Endothelial cell of umbilical vein (primary cell): ENCODE measurements around the gene ITSN1. TPM values are rescaled to one million over a fixed set of nuclear protein-coding genes. Genes with fewer than 3 reads are reported as not detected.
A peak's percentile ranks its signal among the peaks of the same experiment; 100 is the strongest.

Experiments
- BruUV-seq: library from RNA; stranded (reverse); fragments of 400-500 nt; replicated peaks from 2 replicates; lab custom pipeline; 2021; lab: Mats Ljungman, UMichigan
- CTCF ChIA-PET: fragments of 300-600, 350-600 bp; sonication (Branson Sonifier 250); formaldehyde crosslinking; loops from one replicate; lab custom pipeline; 2021; ENCODE audit warnings: antibody characterized with exemption, inconsistent platforms; lab: Charles Lee
- POLR2A ChIA-PET: fragments of 300-600, 350-600 bp; sonication (Branson Sonifier 250); formaldehyde crosslinking; loops from one replicate; lab custom pipeline; 2021; ENCODE audit warnings: antibody characterized with exemption, inconsistent platforms; lab: Charles Lee
- DNase-seq: peaks from one replicate; pipeline ENCODE4 v3.0.0-alpha.2; 2011; ENCODE audit warnings: low read depth, low spot score
- FAIRE-seq: peaks from 2 replicates; lab custom pipeline; 2011; peaks lifted over from hg19 to GRCh38; lab: Jason Lieb, UNC
- H2AFZ ChIP-seq: 2 replicates; pipeline ENCODE4 v1.6.0; 2012; ENCODE audit warnings: low read depth, low read length, control low read depth, inconsistent platforms
- H3K27ac ChIP-seq: 2 replicates; pipeline ENCODE4 v1.5.1; 2011; ENCODE audit warnings: low read depth, mild to moderate bottlenecking, control low read depth, low read length, moderate library complexity; ENCODE audit not compliant: insufficient read depth
- H3K27me3 ChIP-seq, 2 experiments: 2 replicates each; pipeline versions ENCODE4 v1.6.0 to v1.6.1; 2011; ENCODE audit warnings: low read length in 2 of 2, mixed read lengths in 1 of 2; ENCODE audit not compliant: control insufficient read depth in 2 of 2, insufficient read depth in 2 of 2
- H3K36me3 ChIP-seq, 2 experiments: 2 replicates in 1 of 2; 3 replicates in 1 of 2; pipeline ENCODE4 v1.5.1; 2011; ENCODE audit warnings: low read length in 2 of 2, mild to moderate bottlenecking in 1 of 2, moderate library complexity in 1 of 2; ENCODE audit not compliant: control insufficient read depth in 2 of 2, insufficient read depth in 2 of 2; ENCODE audit errors: extremely low read depth in 1 of 2
- H3K4me1 ChIP-seq: 3 replicates; pipeline ENCODE4 v1.5.1; 2011; ENCODE audit warnings: mild to moderate bottlenecking, low read length; ENCODE audit not compliant: control insufficient read depth, insufficient read depth; ENCODE audit errors: extremely low read depth
- H3K4me2 ChIP-seq: 2 replicates; pipeline ENCODE4 v1.6.1; 2011; ENCODE audit warnings: low read length, control low read depth, mixed read lengths; ENCODE audit not compliant: insufficient read depth
- H3K4me3 ChIP-seq, 3 experiments: fragments of 200-600 bp in 1 of 3; sonication (generic), shearing (Covaris generic) in 1 of 3; replicated peaks in 1 of 3; 2 replicates each; pipeline ENCODE4 v1.5.1; 2011 to 2016; ENCODE audit warnings: control low read depth in 3 of 3, low read length in 3 of 3, mild to moderate bottlenecking in 2 of 3, inconsistent platforms in 1 of 3, low read depth in 1 of 3, moderate library complexity in 1 of 3; ENCODE audit not compliant: insufficient read depth in 1 of 3
- H3K79me2 ChIP-seq: 2 replicates; pipeline ENCODE4 v1.6.0; 2012; ENCODE audit warnings: low read length, inconsistent platforms; ENCODE audit not compliant: control insufficient read depth, insufficient read depth
- H3K9ac ChIP-seq: replicated peaks from 2 replicates; pipeline ENCODE3; 2011; ENCODE audit warnings: low read length, control low read depth; ENCODE audit not compliant: insufficient read depth; ENCODE audit errors: extremely low read depth
- H3K9me1 ChIP-seq: replicated peaks from 3 replicates; pipeline ENCODE4 v1.6.0; 2011; ENCODE audit warnings: mild to moderate bottlenecking, low read length; ENCODE audit not compliant: control insufficient read depth, insufficient read depth; ENCODE audit errors: extremely low read depth
- H3K9me3 ChIP-seq: replicated peaks from 2 replicates; pipeline ENCODE4 v1.5.1; 2012; ENCODE audit warnings: low read length, inconsistent platforms; ENCODE audit not compliant: control insufficient read depth, insufficient read depth
- H4K20me1 ChIP-seq: replicated peaks from 2 replicates; pipeline ENCODE3; 2011; ENCODE audit warnings: mild to moderate bottlenecking, low read length; ENCODE audit not compliant: control insufficient read depth, insufficient read depth; ENCODE audit errors: extremely low read depth
- CTCF ChIP-seq, 2 donors: IDR thresholded peaks; 1 replicate in 1 of 2; 2 replicates in 1 of 2; pipeline ENCODE4 v1.5.1; 2011; ENCODE audit warnings: low read length in 2 of 2, mild to moderate bottlenecking in 2 of 2, moderate library complexity in 2 of 2, control low read depth in 1 of 2, inconsistent platforms in 1 of 2, low read depth in 1 of 2; ENCODE audit not compliant: insufficient read depth in 1 of 2; ENCODE audit errors: extremely low read depth in 1 of 2
- EZH2 ChIP-seq: IDR thresholded peaks from 2 replicates; pipeline ENCODE4 v1.6.1; 2012; ENCODE audit warnings: borderline replicate concordance, low read depth, mild to moderate bottlenecking, moderate library complexity, low read length, inconsistent platforms; ENCODE audit not compliant: severe bottlenecking
- FOS ChIP-seq: IDR thresholded peaks from 2 replicates; pipeline ENCODE4 v1.6.1; 2011; ENCODE audit warnings: mild to moderate bottlenecking, low read length, moderate library complexity, borderline replicate concordance; ENCODE audit not compliant: insufficient read depth
- GATA2 ChIP-seq: IDR thresholded peaks from 2 replicates; pipeline ENCODE4 v1.7.0; 2011; ENCODE audit warnings: low read depth, mild to moderate bottlenecking, moderate library complexity, mixed read lengths, low read length; ENCODE audit not compliant: insufficient read length, insufficient read depth
- JUN ChIP-seq: IDR thresholded peaks from 2 replicates; pipeline ENCODE4 v1.6.1; 2011; ENCODE audit warnings: borderline replicate concordance, low read depth; ENCODE audit not compliant: insufficient read length, insufficient read depth
- MAX ChIP-seq: IDR thresholded peaks from 2 replicates; pipeline ENCODE4 v1.6.1; 2011; ENCODE audit not compliant: insufficient read depth, insufficient read length
- MYC ChIP-seq: IDR thresholded peaks from one replicate; pipeline ENCODE4 v1.6.1; 2011; ENCODE audit warnings: mild to moderate bottlenecking, low read depth, low read length
- POLR2A ChIP-seq: IDR thresholded peaks from 2 replicates; pipeline ENCODE4 v1.6.1; 2012; ENCODE audit warnings: low read depth, mild to moderate bottlenecking, control low read depth, low read length
- POLR2AphosphoS5 ChIP-seq: IDR thresholded peaks from 2 replicates; pipeline ENCODE4 v1.6.1; 2012; ENCODE audit warnings: low read depth, mild to moderate bottlenecking, control low read depth, low read length, moderate library complexity; ENCODE audit not compliant: insufficient read depth
- dilution Hi-C: fragments of 300-500 bp; cut with MboI; formaldehyde crosslinking; loops from one replicate; pipeline ENCODE4 v1.15.0; 2019; ENCODE audit warnings: low sequenced_read_pairs; ENCODE audit not compliant: extremely low pct_ligation_motif_present
- intact Hi-C: fragments of 100-400 bp; cut with micrococcal nuclease; formaldehyde crosslinking; loops from one replicate; pipeline ENCODE4 v1.10.0; 2022
- polyA plus RNA-seq, 4 experiments: library from polyadenylated mRNA; depleted of rRNA in 3 of 4; stranded (reverse) in 3 of 4; unstranded in 1 of 4; fragments of >200 nt; gene quantifications; 2 replicates each; pipeline versions ENCODE4 v1.2.1 to v1.2.3, GENCODE V29; 2011 to 2012; ENCODE audit warnings: missing spikeins in 1 of 4
- total RNA-seq: library from RNA; stranded (reverse); gene quantifications from 2 replicates; pipeline ENCODE4 v1.2.3, GENCODE V29; 2021

Gene ITSN1
- total and polyA plus RNA-seq, 2 donors (not counting 3 experiments of a cell fraction or from before 2014, with no cell fraction given) = 72.2 to 86.8 TPM

DNA sequence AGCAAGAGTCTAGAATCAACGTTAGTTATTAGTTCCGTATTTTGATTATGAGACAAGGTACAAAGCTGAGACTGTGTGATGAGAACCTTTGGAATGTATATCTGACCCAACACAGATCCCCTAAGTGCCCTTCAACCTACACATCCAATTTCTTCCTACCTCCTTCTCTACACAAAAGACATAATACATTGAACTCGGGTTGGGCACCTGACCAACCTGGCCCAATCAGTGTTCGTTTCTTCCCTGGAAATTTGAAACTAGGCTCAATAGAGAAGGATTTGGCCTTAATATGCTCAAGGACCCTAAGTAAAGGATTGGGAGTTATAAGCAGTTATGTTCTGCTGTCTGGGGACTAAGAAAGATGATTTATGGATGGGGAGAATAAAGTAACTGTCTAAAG is 12.1 kb downstream of the ITSN1 start:
- no peak overlapping the region for H3K9ac ChIP-seq
- H3K79me2 ChIP-seq = peaks cover 76% of the 10 kb centered on the region
- no TSS peak for BruUV-seq
- H3K27me3 ChIP-seq = no peaks in the 10 kb centered on the region
- no peak for TF ChIP-seq CTCF (IDR thresholded peaks at IDR 0.05; ENCODE audit: extremely low read depth in 1 of 2, insufficient read depth in 1 of 2, low read depth in 1 of 2, low read length in 2 of 2)
- TF ChIP-seq FOS = no peak
- TF ChIP-seq POLR2AphosphoS5 = no peak
- no peak for TF ChIP-seq GATA2
- no peak for TF ChIP-seq EZH2
- TF ChIP-seq MAX = no peak
- TF ChIP-seq JUN = no peak
- no peak for TF ChIP-seq POLR2A
- TF ChIP-seq MYC = no peak
- H3K9me1 ChIP-seq = no peaks in the 10 kb centered on the region
- dilution Hi-C loops = no loop called here
- intact Hi-C loops = no loop called here
- H3K4me1 ChIP-seq = peaks cover 57% of the 10 kb centered on the region
- H3K4me3 ChIP-seq = no peak overlapping the region
- H2AFZ ChIP-seq = no peak overlapping the region
- CTCF ChIA-PET = no interaction called here
- FAIRE-seq (no peak), DNase-seq (no peak)
- H3K27ac ChIP-seq = peak overlapping the region; percentile 81
- no peaks in the 10 kb centered on the region for H3K36me3 ChIP-seq
- POLR2A ChIA-PET = no interaction called here
- H3K4me2 ChIP-seq = peak overlapping the region; percentile 12
- no peaks in the 10 kb centered on the region for H3K9me3 ChIP-seq
- no peaks in the 10 kb centered on the region for H4K20me1 ChIP-seq
